ENCODE measurements around the gene AUTS2.

GRCh38 chr7:70040051-70040450 is 441.8 kb downstream of the AUTS2 start:
- no peak for TF ChIP-seq POLR2A (IDR thresholded peaks at IDR 0.05; ENCODE audit: control extremely low read depth in 1 of 2, low read depth in 2 of 2, low read length in 2 of 2)
- TF ChIP-seq CHD2 (IDR thresholded peaks at IDR 0.05; ENCODE audit: low read length), result no peak
- no peak for TF ChIP-seq HDAC2 (IDR thresholded peaks at IDR 0.05; ENCODE audit: borderline replicate concordance in 1 of 2, low read depth in 2 of 2, low read length in 2 of 2)
- TF ChIP-seq SP1 (IDR thresholded peaks at IDR 0.05; ENCODE audit: low read depth, low read length), result no peak
- no peak for TF ChIP-seq ATF3 (IDR thresholded peaks at IDR 0.05; ENCODE audit: insufficient read depth, low read depth, low read length)
- no peak for TF ChIP-seq ASH2L (IDR thresholded peaks at IDR 0.05; ENCODE audit: low read length)
